Measurements from ENCODE around the gene ZSCAN12.
"Not testable (repeated sequence)": the region's sequence is repeated elsewhere in the genome, so short reads cannot be mapped to it uniquely, and the experiment has no call there.

ZSCAN12 gene

DNA sequence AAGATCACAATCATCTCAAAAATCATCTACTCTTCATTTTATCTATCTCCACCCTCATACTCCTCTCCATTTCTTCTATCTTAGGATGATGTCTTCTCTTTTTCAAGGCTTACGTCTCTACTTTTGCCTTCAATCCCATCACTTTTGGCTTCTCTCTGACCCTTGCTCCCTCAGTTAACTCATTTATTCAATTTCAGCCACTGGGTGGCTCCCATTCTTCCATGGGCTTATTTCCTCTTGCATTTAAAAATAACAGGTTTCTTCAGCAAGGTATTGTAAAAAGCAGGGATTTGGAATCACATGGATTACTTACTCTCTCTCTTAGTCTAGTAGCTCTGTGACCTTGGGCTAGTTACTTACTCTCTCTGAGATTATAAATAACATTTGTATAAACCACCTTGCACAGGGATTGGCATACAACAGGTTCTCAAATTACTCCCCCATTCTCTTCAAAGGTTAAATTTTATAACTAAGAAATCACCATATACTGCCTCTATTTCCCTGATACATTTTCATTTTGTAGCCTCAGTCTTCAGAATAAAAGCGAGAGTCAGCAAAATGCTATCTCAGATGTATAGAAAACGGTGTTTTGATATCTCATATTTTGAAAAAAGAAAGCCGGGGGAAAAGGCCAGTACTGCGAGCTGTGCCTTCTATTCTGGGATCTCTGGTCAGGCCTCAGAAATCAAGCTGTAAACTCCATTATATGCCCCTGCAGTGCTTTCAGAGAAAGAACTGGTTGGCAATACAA, 5.5 kb downstream of the ZSCAN12 start:
- DNase-seq (ENCODE audit: low spot score) = no peak

DNA sequence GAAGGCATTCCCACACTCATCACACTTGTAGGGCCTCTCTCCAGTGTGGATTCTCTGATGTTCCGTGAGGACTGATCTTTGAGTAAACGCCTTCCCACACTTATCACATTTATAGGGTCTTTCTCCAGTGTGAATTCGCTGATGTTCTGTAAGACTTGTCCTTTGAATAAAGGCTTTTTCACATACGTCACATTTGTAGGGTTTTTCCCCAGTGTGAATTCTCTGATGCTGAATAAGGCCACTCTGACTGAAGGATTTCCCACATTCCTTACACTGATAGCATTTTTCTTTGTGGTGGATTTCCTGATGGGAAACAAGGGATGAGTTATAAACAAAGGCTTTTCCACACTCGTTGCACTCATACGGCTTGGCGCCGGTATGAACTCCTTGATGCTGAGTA, 8.9 kb downstream of the ZSCAN12 start:
- no peak for DNase-seq (ENCODE audit: low spot score)

DNA sequence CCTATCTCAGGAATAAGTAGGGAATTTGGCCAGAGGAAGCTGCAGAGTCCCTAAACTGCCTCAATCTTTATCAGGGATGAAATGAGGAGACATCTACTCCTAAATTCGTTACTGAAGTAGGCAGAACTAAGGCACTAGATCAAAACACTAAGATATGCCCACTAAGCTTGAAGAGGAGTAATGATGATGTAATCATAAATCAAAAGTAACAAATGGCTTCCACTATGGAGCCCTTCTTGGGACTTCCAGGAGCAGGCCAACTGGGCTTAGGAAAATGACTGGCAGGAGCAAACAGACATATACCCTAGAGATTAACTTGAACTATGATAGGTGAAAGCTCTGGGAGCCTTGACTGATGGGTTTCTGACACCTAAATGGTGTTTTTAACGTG, 15.4 kb downstream of the ZSCAN12 start:
- DNase-seq (ENCODE audit: low spot score) = no peak

DNA sequence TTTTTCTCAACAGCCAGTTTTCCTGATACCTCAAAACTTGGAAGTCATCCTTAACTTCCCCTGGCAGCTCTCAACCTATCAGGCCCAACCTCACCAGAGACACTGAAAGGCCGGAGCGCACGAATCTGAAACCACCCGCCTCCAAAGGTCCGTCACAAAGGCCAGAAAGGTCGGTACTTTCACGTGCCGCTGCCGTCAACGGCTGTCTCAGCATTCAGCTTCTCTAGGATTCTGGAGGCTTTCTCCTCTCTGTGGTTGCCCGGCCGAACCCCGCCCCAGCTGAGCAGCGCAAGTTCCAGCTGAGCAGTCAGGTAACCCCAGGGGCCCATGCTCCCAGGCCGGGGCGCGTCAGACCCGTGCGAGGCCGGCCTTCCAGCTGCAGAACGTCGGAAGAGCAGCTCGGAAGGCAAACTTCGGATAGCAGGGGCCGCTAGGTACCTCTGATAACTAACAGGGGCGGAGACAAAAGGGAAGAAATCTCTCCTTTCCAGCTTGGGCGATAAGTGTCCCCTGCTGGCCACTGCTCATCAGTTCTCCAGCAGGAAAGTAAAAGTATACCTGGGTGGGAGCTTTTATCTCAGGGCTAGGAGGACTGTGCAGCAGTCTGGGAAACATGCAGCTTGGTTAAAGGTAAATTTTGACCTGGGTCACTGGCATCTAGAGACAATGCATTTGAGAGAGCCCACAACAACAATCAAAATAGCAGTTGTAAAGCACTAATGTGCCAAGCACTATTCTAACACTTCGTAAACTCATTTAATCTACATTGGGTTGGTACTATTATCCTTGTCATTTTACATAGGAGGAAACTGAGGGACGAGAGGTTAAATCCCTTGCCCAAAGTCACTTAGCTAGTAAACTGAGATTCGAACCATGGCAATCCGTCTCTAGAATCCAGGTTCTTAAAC, 16.1 kb downstream of the ZSCAN12 start:
- peak; percentile 76 for DNase-seq (ENCODE audit: low spot score)

DNA sequence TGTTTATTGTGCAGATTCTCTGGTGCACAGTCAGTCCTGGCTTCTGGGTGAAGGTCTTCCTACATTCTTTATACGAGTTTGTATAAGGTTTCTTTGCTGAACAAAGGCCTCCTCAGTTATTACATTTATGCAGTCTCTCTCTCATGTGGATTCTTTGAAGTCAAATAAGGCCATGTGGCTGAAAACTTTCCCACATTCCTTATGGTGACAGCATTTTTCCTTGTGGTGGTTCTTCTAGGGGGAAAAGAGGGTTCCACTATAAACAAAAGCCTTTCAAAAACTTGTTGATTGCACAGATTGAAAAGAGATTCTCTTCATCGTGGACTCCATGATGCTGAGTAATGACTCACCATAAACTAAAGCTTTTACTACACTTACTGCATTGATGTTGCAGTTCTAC, 19.2 kb downstream of the ZSCAN12 start:
- DNase-seq (ENCODE audit: low spot score) = no peak

DNA sequence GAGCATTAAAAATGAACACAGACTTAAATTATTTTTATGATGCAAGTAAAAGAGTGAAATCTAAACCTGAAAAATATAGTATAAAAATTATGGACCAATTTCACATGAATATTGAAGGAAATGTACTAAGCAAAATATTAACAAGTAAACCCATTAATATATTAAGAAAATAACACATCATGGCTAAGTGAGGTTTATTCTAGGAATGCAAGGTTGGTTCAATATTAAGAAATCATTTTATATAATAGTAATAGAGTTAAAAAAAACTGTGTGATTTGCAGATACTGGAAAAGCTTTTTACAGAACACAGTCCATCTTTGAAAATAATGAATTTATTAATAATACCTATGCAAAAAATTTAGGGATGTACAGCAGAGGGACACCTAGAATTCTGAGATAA, 20.9 kb downstream of the ZSCAN12 start:
- no peak for DNase-seq (ENCODE audit: low spot score)

DNA sequence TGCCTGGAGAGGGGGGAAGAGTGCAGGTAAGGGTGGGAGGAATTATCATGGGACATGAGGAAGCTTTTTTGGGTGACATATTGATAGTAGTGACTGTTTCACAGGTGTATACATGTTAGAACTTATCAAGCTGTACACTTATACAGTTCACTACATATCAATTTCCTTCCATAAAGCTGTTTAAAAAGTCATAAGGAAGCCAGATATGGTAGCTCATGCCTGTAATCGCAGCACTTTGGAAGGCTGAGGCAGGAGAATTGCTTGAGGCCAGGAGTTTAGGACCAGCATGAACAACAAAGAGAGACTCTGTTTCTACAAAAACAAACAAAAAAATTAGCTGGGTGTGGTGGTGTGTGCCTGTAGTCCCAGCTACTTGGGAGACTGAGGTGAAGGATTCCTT, 21.7 kb downstream of the ZSCAN12 start:
- no peak for DNase-seq (ENCODE audit: low spot score)

DNA sequence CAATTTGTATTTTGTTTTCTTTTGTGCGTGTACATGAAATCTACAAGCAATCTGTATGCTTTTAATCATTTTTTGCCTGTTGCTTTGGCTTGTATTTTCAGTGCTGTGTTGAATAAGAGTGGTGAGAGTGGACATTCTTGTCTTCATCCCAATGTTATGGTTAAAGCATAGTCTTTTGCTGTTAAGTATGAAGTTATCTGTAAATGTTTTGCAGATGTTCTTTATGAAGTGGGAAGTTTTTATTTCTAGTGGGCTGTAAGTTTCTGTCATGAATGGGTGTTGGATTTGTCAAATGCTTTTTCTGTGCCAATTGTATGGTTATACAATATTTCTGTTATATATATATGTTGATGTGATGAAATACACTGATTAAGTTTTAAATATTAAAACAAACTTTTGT, 25.6 kb downstream of the ZSCAN12 start:
- DNase-seq (ENCODE audit: low spot score) = no peak

DNA sequence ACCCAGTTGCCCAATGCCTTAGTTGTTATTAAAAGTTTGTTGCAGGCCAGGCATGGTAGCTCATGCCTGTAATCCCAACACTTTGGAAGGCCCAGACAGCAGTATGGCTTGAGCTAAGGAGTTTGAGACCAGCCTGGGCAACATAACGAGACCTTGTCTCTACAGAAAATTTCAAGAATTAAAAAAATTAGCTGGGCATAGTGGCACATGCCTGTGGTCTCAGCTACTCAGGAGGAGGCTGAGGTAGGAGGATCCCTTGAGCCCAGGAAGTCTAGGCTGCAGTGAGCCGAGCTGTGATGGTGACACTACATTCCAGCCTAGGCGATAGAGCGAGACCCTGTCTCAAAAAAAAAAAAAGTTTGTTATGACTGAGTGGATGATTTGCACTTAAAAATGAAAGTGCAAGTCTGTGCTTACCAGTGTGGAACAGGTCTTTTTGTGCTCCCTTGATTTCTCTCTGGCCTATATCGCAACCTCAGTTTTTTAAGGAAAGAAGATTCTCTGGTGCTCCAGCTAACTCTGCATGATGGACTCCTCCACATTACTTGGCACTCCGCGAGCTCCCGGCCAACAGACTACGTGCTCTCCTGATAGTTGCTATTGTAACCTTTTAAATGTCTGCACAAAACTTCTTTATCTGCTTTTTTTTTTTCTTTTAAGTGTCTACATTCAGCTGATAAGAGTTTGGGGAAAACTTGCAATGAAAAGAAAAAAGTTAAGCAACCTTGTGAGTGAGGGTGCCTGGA, 27.7 kb downstream of the ZSCAN12 start:
- DNase-seq (ENCODE audit: low spot score) = no peak

DNA sequence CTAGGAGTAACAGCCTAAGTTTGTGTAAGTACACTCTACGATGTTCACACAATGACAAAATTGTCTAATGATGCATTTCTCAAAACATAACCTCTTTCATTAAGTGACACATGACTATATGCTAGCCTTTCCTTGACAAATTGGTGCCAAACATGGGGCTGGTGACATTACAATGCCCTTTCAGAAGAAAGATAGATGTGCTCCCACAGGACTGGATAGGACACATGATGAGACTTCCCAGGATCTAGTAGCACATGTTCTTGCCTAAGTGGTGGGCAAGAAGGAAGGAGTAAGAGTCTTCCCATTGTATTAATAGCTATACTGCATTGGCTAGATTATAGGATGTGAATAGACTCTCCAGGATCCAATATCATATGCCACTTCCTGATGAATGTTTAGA, 28.3 kb downstream of the ZSCAN12 start:
- no peak for DNase-seq (ENCODE audit: low spot score)

DNA sequence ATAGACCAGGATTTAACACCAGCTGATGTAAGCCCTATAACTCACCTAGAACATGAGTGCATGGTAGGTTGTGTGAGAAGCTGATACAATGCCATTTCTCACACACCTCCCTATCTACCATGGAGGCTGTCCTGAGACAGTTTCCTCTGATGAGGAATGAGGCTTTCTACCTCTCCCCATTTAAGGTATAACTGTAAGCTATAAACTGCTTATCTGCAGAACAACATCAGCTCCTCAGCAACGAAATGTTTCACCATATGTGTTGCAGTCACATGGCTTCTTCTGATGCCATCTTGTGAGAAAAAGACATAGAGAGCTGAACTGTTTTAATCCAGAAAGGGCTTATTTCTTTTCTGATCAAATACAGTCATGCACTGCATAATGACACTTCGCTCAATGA, 29.1 kb downstream of the ZSCAN12 start:
- DNase-seq (ENCODE audit: low spot score) = no peak

DNA sequence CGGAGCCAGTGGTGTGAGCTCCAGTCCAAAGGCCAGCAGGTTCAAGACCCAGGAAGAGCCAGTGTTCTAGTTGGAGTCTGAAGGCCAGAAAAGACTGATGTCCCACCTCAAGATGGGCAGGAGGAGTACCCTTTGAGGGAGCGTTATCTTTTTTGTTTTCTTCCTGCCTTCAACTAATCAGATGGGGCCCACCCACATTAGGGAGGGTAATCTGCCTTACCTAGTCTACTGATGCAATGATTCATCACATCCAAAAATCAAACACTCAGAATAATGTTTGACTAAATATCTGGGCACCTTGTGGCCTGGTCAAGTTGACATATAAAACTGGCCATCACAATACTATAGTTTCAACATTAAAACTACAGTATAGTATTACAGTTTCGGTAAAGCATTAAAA, 30.1 kb downstream of the ZSCAN12 start:
- no peak for DNase-seq (ENCODE audit: low spot score)

DNA sequence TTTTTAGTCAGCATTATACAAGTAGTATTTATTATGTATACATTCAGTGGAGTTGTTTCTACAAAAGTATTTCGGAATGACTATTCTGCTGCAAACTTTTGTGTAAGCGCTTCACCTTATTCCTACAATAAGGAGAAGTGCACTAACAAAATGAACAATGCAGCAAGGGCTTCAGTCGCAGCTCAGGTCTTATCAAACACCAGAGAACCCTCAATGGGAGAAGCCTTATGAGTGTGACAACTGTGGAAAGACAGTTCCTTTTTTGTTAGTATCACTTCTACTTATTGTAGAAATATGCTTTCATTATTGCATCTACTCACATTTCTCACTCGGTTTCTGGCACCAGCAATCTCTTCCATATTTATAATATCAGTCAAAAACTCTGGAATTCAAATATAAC, 31.0 kb downstream of the ZSCAN12 start:
- DNase-seq (ENCODE audit: low spot score) = no peak

DNA sequence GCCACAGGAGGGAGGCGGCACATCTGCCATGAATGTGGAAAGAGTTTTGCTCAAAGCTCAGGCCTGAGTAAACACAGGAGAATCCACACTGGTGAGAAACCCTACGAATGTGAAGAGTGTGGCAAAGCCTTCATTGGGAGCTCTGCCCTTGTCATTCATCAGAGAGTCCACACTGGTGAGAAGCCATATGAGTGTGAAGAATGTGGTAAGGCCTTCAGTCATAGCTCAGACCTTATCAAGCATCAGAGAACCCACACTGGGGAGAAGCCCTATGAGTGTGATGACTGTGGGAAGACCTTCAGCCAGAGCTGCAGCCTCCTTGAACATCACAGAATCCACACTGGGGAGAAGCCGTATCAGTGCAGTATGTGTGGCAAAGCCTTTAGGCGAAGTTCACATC, 34.0 kb downstream of the ZSCAN12 start:
- not testable (repeated sequence) for DNase-seq (ENCODE audit: low spot score)

DNA sequence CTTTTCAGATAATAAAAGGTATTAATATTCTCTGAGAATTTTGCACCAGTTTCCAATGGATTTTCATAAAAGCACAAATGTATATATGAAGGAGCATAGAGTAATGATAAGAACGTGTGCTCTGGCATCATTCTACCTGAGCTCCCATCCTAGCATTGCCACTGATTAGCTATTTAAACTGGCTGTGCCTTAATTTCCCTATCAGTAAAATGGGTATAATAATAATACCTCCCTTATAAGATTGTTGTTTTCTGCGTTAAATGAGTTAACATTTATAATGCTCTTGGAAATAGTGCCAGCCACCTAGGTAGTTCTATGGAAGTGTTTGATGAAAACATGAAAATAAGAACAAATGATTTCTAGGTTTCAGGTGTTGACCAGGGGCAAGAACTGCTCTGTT, 38.6 kb downstream of the ZSCAN12 start:
- DNase-seq (ENCODE audit: low spot score) = no peak

DNA sequence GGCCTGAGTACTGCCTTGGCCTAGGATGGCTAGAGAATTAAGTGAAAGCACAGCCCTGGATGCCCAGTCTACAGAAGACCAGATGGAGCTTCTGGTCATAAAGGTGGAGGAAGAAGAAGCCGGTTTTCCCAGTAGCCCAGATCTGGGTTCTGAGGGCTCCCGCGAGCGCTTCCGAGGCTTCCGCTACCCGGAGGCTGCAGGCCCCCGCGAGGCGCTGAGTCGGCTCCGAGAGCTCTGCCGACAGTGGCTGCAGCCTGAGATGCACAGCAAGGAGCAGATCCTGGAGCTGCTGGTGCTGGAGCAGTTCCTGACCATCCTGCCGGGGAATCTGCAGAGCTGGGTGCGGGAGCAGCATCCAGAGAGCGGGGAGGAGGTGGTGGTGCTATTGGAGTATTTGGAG, 40.0 kb downstream of the ZSCAN12 start:
- DNase-seq (ENCODE audit: low spot score) = not testable (repeated sequence)

DNA sequence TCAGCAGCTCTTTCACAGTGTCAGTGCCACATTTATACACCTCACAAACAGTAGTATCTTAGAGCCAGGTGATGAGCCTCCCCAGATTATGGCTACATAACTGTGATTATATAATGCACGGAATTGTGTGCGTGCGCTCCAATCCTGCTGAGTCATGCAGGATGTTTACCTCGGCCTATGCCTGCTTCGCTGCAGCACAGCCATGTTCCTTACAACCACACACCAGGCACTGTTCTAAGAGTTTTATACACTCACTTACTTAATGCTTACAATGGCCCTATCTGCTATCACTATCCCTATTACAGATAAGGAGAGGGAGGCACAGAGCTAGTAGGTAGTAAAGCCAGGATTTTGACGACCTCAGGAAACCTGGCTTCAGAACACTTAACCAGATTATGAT, 42.5 kb downstream of the ZSCAN12 start:
- peak; percentile 20 for DNase-seq (ENCODE audit: low spot score)

DNA sequence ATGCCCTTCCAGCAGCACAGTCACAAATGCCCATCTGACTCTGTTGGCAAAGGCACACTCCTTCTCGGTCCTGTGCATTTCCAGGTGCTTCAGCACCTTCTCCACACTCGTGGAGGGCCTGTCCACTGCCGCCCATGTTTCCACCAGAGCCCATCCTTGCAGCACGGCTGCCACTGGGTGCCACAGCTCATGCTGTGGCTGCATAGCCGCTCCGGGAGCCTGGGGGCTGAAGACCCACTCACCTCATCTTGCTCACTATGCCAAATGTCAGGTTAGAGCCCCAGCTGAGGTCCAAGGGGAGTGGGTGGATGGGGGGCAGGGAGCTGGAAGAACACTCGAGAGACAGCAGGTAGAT, 42.9 kb downstream of the ZSCAN12 start:
- no peak for DNase-seq (ENCODE audit: low spot score)

DNA sequence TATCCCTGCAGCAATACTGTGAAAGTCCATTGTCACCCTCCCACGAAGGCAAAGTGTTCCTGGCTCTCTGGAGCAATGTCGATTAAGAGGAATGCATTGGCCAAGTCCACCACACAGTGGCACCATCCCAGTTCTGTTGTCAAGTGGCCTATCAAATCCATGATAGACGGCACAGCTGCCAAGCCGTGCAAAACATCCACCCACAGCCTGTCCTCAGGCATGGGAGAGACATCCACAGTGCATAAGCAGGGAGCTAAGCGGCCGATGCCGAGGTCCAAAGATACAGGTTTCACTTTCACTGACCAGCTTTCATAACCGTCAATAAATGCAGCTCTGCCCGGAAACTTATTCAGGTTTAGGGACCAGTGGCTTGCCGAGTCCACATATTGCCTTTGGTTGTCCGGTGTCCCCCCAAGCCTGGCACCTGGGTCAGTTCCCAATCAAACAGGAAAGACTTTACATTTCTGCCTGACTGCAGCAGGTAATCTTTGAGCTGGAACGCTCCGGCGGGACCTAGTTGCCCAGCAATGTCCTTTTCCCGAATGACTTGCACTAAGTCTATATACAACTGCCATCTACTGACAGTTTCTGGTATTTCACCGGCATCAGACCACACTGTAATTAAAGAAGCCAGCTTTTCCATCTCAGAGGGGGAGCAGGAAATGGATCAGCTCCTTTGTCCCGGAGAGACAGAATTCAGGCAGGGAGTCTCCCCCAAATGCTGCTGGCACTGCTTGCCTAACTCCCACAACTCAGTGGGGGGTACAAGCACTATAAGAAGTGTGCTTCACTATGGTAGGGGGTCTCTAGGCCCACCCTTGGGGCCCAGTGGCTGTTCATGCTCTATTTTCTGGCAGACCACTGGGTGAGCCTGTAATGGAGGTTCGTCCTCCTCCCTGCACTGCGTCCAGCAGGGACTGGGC, 43.5 kb downstream of the ZSCAN12 start:
- DNase-seq (ENCODE audit: low spot score) = peak; percentile 93

DNA sequence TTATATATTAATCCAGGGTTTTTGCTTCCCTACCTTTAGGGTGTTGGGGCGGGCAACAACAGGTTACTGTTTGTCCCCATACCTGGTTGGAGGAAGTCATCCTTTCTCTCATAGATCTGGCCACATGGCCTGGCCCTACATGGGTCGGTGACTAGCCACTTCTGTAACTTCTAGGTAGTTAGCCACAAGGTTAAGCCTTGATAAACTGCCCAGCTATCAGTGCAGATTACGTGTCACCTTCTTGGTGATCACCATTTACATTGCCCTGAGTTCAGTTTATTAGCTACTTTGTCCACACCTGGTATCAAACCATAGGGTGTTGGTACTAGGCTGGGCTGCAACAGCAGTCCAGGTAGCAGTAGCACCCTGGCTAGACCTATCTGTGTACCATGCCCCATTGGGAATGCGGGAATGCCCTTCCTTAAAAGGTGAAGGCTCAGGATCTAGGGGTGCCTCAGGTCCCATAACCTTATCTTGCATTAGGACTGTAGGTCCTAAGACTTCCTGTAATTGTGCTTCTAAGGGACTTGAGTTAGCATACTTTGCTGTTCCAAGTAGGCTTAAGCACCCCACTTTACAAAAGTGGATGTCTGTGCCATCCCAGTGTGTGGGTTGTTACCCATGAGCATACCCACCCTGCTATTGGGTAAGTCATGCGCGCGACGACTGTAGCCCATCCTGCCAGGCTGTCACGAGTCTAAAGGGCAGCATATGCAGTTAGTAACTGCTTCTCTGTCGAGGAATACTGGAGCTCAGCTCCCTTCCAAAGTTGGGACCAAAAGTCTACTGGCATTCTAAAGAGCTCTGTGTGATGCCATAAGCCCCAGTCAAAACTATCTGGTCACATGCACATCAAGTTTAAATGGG, 44.6 kb downstream of the ZSCAN12 start:
- no peak for DNase-seq (ENCODE audit: low spot score)

Data from Ammon's horn (tissue), 1 donor.